Activated naive CD8-positive, alpha-beta T cell (primary cell): ENCODE measurements around the gene ZBTB18.

ENCODE experiments used
- H3K27ac Mint-ChIP-seq: one replicate; pipeline ENCODE4 v1.8.0; 2021; ENCODE audit warnings: mixed read lengths
- H3K27me3 Mint-ChIP-seq: one replicate; pipeline ENCODE4 v1.8.0; 2021; ENCODE audit warnings: mixed read lengths
- H3K36me3 Mint-ChIP-seq: one replicate; pipeline ENCODE4 v1.8.0; 2021; ENCODE audit warnings: mixed read lengths
- H3K4me1 Mint-ChIP-seq: one replicate; pipeline ENCODE4 v1.8.0; 2021; ENCODE audit warnings: low read depth, mixed read lengths
- H3K4me3 Mint-ChIP-seq: one replicate; pipeline ENCODE4 v1.8.0; 2021; ENCODE audit warnings: mild to moderate bottlenecking, mixed read lengths
- H3K9me3 Mint-ChIP-seq: one replicate; pipeline ENCODE4 v1.8.0; 2021; ENCODE audit warnings: low read depth, mixed read lengths

The ZBTB18 gene

DNA sequence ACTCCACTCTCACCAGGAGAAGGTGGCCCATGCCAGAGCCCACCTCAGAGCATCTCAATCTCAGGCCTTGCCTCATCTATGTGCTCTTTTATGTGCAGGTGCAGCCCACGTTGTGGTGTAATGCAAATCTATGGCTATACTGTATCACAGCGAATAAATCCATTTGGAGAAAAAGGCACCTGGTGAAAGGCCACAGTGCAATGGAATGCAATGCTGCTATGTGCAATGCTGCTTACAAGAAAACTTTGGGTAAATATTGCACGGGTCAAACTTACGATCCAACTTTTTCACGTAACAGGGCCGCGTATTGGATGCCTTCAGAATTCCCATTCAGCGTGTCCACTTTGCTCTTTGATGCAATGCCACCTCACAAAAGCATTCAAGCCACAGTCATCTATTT lies 13.5 kb downstream of the ZBTB18 start:
- H3K4me1 Mint-ChIP-seq, result peaks cover 24% of the 10 kb centered on the region
- no peak overlapping the region for H3K4me3 Mint-ChIP-seq
- no peaks in the 10 kb centered on the region for H3K27me3 Mint-ChIP-seq
- no peak overlapping the region for H3K27ac Mint-ChIP-seq
- H3K36me3 Mint-ChIP-seq, result no peaks in the 10 kb centered on the region
- H3K9me3 Mint-ChIP-seq, result no peaks in the 10 kb centered on the region

- Mint-ChIP-seq H3K4me1 (peaks cover 24% of the 10 kb centered on the region), H3K4me3 (no peak overlapping the region), H3K27me3 (no peaks in the 10 kb centered on the region), H3K36me3 (no peaks in the 10 kb centered on the region), H3K27ac (no peak overlapping the region), H3K9me3 (no peaks in the 10 kb centered on the region)
Measured at GRCh38 chr1:244065063-244065793, 14.1 kb downstream of the ZBTB18 start.

- Mint-ChIP-seq H3K27me3 (no peaks in the 10 kb centered on the region), H3K4me1 (peaks cover 22% of the 10 kb centered on the region), H3K27ac (no peak overlapping the region), H3K36me3 (no peaks in the 10 kb centered on the region), H3K4me3 (no peak overlapping the region), H3K9me3 (no peaks in the 10 kb centered on the region)
Measured at GRCh38 chr1:244065960-244066388, 14.9 kb downstream of the ZBTB18 start.

DNA sequence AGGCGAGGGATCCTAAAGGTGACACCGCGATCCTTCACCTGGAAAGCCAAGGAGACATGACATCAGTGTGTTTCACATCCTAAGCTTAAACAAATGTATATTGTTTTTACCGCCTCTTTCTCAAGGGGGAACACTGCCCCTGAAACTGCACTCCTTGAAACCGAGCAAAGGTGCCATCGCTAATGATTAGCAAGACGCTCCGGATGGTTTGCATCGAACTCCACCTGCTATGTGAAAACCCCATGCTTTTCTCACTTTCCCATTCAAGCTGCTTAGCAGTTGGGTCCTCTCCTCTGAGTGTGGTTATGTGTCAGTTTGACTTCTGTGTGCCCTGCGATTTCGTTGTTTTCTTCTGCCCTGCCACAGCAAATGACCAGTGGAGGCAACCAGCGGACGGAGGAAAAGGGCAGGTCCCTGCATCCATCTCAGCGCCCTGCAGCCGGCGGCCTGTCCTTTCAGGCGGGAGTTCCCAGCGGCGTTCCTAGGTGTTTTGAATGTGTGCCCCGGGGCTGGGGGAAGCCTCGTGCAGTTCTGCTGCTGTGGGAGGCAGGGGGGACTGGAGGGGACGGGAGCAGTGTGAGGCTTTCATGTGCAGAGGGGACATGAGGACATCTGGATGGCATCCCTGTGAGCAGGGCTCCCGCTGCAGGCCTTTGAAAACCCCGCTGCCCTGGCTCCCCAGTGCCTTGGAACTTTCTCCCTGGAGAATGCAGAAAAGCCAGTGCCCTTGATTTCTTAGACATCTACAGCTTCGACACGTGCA lies 16.1 kb downstream of the ZBTB18 start:
- Mint-ChIP-seq H3K36me3 (no peaks in the 10 kb centered on the region), H3K4me1 (peaks cover 20% of the 10 kb centered on the region), H3K27me3 (no peaks in the 10 kb centered on the region), H3K27ac (no peak overlapping the region), H3K4me3 (no peak overlapping the region), H3K9me3 (no peaks in the 10 kb centered on the region)

DNA sequence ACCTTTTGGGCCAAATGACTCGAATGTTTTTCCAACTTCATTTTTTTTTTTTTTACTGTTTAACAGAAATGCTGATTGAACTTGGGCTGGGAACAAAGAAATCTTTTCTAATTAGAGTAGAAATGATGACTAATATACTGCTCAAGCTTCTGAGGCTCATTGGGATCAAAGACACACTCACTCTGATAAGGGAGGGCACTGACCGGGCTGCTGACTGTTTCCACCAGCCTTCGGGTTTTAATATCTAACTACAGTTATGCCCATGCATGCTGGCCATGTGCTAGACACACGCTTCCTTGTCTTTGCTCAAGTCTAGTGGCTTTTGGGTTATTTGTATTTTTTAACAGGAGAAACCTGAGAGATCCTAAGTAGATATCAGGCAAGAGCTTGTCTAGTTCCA lies 16.8 kb downstream of the ZBTB18 start:
- Mint-ChIP-seq H3K9me3 (no peaks in the 10 kb centered on the region), H3K4me3 (no peak overlapping the region), H3K27me3 (no peaks in the 10 kb centered on the region), H3K36me3 (no peaks in the 10 kb centered on the region), H3K27ac (no peak overlapping the region), H3K4me1 (peaks cover 24% of the 10 kb centered on the region)

GRCh38 chr1:244068567-244068966 lies 17.5 kb downstream of the ZBTB18 start:
- Mint-ChIP-seq H3K36me3 (no peaks in the 10 kb centered on the region), H3K4me3 (no peak overlapping the region), H3K4me1 (peaks cover 24% of the 10 kb centered on the region), H3K9me3 (no peaks in the 10 kb centered on the region), H3K27me3 (no peaks in the 10 kb centered on the region), H3K27ac (no peak overlapping the region)

GRCh38 chr1:244069326-244069898 lies 18.3 kb downstream of the ZBTB18 start:
- peaks cover 32% of the 10 kb centered on the region for H3K4me1 Mint-ChIP-seq
- no peak overlapping the region for H3K4me3 Mint-ChIP-seq
- H3K9me3 Mint-ChIP-seq, result no peaks in the 10 kb centered on the region
- no peaks in the 10 kb centered on the region for H3K36me3 Mint-ChIP-seq
- no peaks in the 10 kb centered on the region for H3K27me3 Mint-ChIP-seq
- no peak overlapping the region for H3K27ac Mint-ChIP-seq

DNA sequence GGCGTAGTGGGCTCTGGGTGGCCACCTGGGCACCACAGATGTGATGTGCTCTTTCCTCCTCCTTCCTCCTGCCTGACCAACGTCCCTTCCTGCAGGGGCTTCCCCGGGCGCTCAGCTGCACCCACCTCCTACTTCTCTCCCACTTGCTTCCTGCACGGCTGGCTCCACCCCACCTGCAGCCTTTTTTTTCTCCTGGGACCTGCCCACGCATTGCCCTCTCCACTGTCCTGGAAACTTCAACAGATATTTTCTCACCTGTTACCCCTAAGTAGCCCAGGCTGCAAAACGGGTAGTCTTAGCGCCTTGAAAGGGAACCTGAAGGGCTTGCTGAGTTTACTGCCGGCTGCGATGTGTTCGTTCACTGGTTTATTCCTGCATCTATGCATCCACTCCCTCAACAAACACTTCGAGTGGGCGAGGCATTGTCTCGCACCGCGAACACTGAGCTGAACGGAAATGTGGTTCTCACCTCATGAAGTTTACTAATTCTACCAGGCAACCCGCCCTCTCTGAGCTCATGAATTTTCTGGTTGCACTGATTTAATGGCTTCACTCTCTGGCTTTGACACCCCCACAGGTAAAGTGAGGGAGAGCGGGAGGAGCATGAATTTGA lies 23.6 kb downstream of the ZBTB18 start:
- Mint-ChIP-seq H3K27me3 (no peaks in the 10 kb centered on the region), H3K4me3 (peak overlapping the region; percentile 69), H3K27ac (peak overlapping the region; percentile 47), H3K36me3 (no peaks in the 10 kb centered on the region), H3K9me3 (no peaks in the 10 kb centered on the region), H3K4me1 (peaks cover 41% of the 10 kb centered on the region)

GRCh38 chr1:244075247-244075722 lies 24.2 kb downstream of the ZBTB18 start:
- H3K27me3 Mint-ChIP-seq, result no peaks in the 10 kb centered on the region
- peaks cover 41% of the 10 kb centered on the region for H3K4me1 Mint-ChIP-seq
- H3K4me3 Mint-ChIP-seq, result peak overlapping the region; percentile 69
- no peaks in the 10 kb centered on the region for H3K9me3 Mint-ChIP-seq
- H3K36me3 Mint-ChIP-seq, result no peaks in the 10 kb centered on the region
- peak overlapping the region; percentile 47 for H3K27ac Mint-ChIP-seq

- Mint-ChIP-seq H3K36me3 (no peaks in the 10 kb centered on the region), H3K4me3 (no peak overlapping the region), H3K4me1 (peaks cover 41% of the 10 kb centered on the region), H3K27me3 (no peaks in the 10 kb centered on the region), H3K27ac (no peak overlapping the region), H3K9me3 (no peaks in the 10 kb centered on the region)
Measured at GRCh38 chr1:244076740-244077139, 25.7 kb downstream of the ZBTB18 start.

GRCh38 chr1:244077473-244078220 lies 26.6 kb downstream of the ZBTB18 start:
- Mint-ChIP-seq H3K4me3 (no peak overlapping the region), H3K27me3 (no peaks in the 10 kb centered on the region), H3K36me3 (peaks cover 4% of the 10 kb centered on the region), H3K4me1 (peaks cover 40% of the 10 kb centered on the region), H3K9me3 (no peaks in the 10 kb centered on the region), H3K27ac (no peak overlapping the region)

- no peak overlapping the region for H3K27ac Mint-ChIP-seq
- peaks cover 5% of the 10 kb centered on the region for H3K36me3 Mint-ChIP-seq
- no peaks in the 10 kb centered on the region for H3K9me3 Mint-ChIP-seq
- H3K4me1 Mint-ChIP-seq, result peaks cover 19% of the 10 kb centered on the region
- peaks cover 1% of the 10 kb centered on the region for H3K27me3 Mint-ChIP-seq
- H3K4me3 Mint-ChIP-seq, result no peak overlapping the region
Measured at GRCh38 chr1:244080343-244080929, 29.4 kb downstream of the ZBTB18 start.

- Mint-ChIP-seq H3K4me1 (peaks cover under 1% of the 10 kb centered on the region), H3K36me3 (peaks cover 5% of the 10 kb centered on the region), H3K27ac (no peak overlapping the region), H3K27me3 (peaks cover 1% of the 10 kb centered on the region), H3K4me3 (no peak overlapping the region), H3K9me3 (no peaks in the 10 kb centered on the region)
Measured at GRCh38 chr1:244082969-244083368, 31.9 kb downstream of the ZBTB18 start.

- Mint-ChIP-seq H3K4me3 (no peak overlapping the region), H3K9me3 (no peaks in the 10 kb centered on the region), H3K36me3 (peaks cover 5% of the 10 kb centered on the region), H3K27ac (no peak overlapping the region), H3K4me1 (no peaks in the 10 kb centered on the region), H3K27me3 (peaks cover 1% of the 10 kb centered on the region)
Measured at GRCh38 chr1:244083383-244083943, 32.4 kb downstream of the ZBTB18 start.
